Spleen (tissue), 11 donors: ENCODE measurements around the gene SLC8A1. TPM values are rescaled to one million over a fixed set of nuclear protein-coding genes. Genes with fewer than 3 reads are reported as not detected.
A peak's percentile ranks its signal among the peaks of the same experiment; 100 is the strongest.

ENCODE experiments used
- DNase-seq: peaks from one replicate; pipeline ENCODE4 v3.0.0-alpha.2; 2020
- H3K27ac ChIP-seq, 8 donors: fragments of 200-600 bp; sonication (generic) in 7 of 8; 1 replicate in 4 of 8; 2 replicates in 4 of 8; pipeline versions ENCODE4 v1.5.0 to v1.8.0; 2016 to 2021; ENCODE audit warnings: inconsistent platforms in 4 of 8, mild to moderate bottlenecking in 4 of 8, moderate library complexity in 1 of 8
- H3K27me3 ChIP-seq, 7 donors: fragments of 200-600 bp; sonication (generic) in 6 of 7; replicated peaks in 1 of 7; 1 replicate in 4 of 7; 2 replicates in 3 of 7; pipeline versions ENCODE4 v1.5.0 to v1.8.0; 2016 to 2021; ENCODE audit warnings: inconsistent platforms in 3 of 7, mild to moderate bottlenecking in 1 of 7
- H3K36me3 ChIP-seq, 6 donors: fragments of 200-600 bp; sonication (generic) in 5 of 6; 1 replicate in 4 of 6; 2 replicates in 2 of 6; pipeline versions ENCODE4 v1.5.0 to v1.8.0; 2016 to 2021; ENCODE audit warnings: inconsistent platforms in 2 of 6
- H3K4me1 ChIP-seq, 6 donors: fragments of 200-600 bp; sonication (generic) in 5 of 6; 1 replicate in 3 of 6; 2 replicates in 3 of 6; pipeline versions ENCODE4 v1.5.0 to v1.8.0; 2016 to 2021; ENCODE audit warnings: inconsistent platforms in 3 of 6
- H3K4me3 ChIP-seq, 8 donors: fragments of 200-600 bp; sonication (generic) in 7 of 8; 1 replicate in 4 of 8; 2 replicates in 4 of 8; pipeline versions ENCODE4 v1.5.0 to v1.8.0; 2016 to 2021; ENCODE audit warnings: inconsistent platforms in 4 of 8, mild to moderate bottlenecking in 4 of 8, moderate library complexity in 2 of 8
- H3K9me3 ChIP-seq, 8 donors: fragments of 200-600 bp; sonication (generic) in 7 of 8; 1 replicate in 4 of 8; 2 replicates in 4 of 8; pipeline versions ENCODE4 v1.5.0 to v1.8.0; 2016 to 2021; ENCODE audit warnings: inconsistent platforms in 4 of 8
- POLR2A ChIP-seq, 3 donors: fragments of 450-650 bp; IDR thresholded peaks; one replicate each; pipeline ENCODE4 v1.5.1; 2017; ENCODE audit warnings: antibody characterized with exemption in 3 of 3, mild to moderate bottlenecking in 1 of 3
- POLR2AphosphoS5 ChIP-seq, 3 donors: sonication (generic); formaldehyde crosslinking; IDR thresholded peaks; one replicate each; pipeline ENCODE4 v1.5.1; 2017; ENCODE audit warnings: antibody characterized with exemption in 3 of 3
- WGBS, 5 donors: extraction: QIAGEN DNeasy Blood & Tissue Kit in 3 of 5; methylation state at CpG; one replicate each; pipeline versions ENCODE4 v1.1.5 to v1.1.7; 2013 to 2018; 5-methylcytosine and 5-hydroxymethylcytosine counted together
- intact Hi-C: fragments of 100-400 bp; cut with DNase I; formaldehyde crosslinking; loops from one replicate; pipeline ENCODE4 v1.15.0; 2023; ENCODE audit warnings: low total_unique reads
- polyA plus RNA-seq, 3 donors: library from polyadenylated mRNA; stranded (reverse); fragments of 200-250 nt; gene quantifications; one replicate each; pipeline ENCODE4 v1.2.1, GENCODE V29; 2013
- total RNA-seq, 7 donors: library from RNA; depleted of rRNA in 3 of 7; stranded (reverse); fragments of >200 nt in 3 of 7; fragmentation: NEBNext Ultra II Directional in 4 of 7; extraction: Animal tissue kit (Norgen Biotek cat#: 25700) in 4 of 7; gene quantifications; one replicate each; pipeline versions ENCODE4 v1.1.0 to v1.2.1, GENCODE V29; 2016 to 2021
- TF ChIP-seq, protein P1 (sequence below), 11 experiments: fragments of 200-600 bp in 7 of 11; fragments of 450-650 bp in 4 of 11; sonication (generic) in 4 of 11; IDR thresholded peaks in 8 of 11; conservative IDR thresholded peaks in 3 of 11; 1 replicate in 7 of 11; 2 replicates in 4 of 11; pipeline versions ENCODE4 v1.4.0 to v1.8.0; 2016 to 2021; ENCODE audit warnings: antibody characterized with exemption in 11 of 11, inconsistent platforms in 4 of 11, mild to moderate bottlenecking in 1 of 11
- donor health status: healthy with polysubstance abuse.
- donor health status: DM: no; HTN: no; CAD: no; lungs with moderate emphysema.
- donor health status: DM: no; HTN: no; CAD: no.
- donor health status: Bipolar disorder and iron deficiency.
- donor health status: healthy.
- donor health status: DM: no; HTN: no; CAD: no.
- donor health status: DM: yes; HTN: yes; CAD: no.

Gene SLC8A1
- total and polyA plus RNA-seq, 10 donors, result 0.36 to 86.0 (median 58.3) TPM

DNA sequence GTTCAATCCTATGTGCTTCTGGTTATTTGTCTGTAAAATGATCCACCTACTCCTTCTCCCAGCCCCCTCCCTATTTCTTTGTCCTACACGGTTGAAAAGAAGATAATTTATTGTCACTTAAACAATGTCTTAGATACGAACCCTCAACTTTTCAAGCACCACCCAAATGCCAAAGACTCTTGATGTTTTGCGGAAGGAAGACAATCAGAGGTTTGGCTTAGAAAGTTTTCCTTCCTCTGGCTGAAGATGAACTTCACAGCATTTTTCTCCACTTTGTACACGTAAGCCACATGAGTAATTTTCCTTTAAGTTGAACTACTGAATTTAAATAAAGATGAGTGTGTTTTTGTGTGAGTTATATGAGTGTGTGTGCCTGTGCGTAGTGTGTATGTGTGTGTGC lies 25.5 kb upstream of the SLC8A1 start:
- H3K9me3 ChIP-seq, result no peaks in the 10 kb centered on the region
- no peak overlapping the region for H3K27ac ChIP-seq
- intact Hi-C loops, result no loop called here
- TF ChIP-seq POLR2AphosphoS5 (IDR thresholded peaks at IDR 0.05) (no peak), POLR2A (IDR thresholded peaks at IDR 0.05) (no peak)
- TF ChIP-seq, protein P1, sequence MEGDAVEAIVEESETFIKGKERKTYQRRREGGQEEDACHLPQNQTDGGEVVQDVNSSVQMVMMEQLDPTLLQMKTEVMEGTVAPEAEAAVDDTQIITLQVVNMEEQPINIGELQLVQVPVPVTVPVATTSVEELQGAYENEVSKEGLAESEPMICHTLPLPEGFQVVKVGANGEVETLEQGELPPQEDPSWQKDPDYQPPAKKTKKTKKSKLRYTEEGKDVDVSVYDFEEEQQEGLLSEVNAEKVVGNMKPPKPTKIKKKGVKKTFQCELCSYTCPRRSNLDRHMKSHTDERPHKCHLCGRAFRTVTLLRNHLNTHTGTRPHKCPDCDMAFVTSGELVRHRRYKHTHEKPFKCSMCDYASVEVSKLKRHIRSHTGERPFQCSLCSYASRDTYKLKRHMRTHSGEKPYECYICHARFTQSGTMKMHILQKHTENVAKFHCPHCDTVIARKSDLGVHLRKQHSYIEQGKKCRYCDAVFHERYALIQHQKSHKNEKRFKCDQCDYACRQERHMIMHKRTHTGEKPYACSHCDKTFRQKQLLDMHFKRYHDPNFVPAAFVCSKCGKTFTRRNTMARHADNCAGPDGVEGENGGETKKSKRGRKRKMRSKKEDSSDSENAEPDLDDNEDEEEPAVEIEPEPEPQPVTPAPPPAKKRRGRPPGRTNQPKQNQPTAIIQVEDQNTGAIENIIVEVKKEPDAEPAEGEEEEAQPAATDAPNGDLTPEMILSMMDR (IDR thresholded peaks at IDR 0.05 in 8 of 11, conservative IDR thresholded peaks at IDR 0.05 in 3 of 11), result no peak
- no peak overlapping the region for H3K4me3 ChIP-seq
- WGBS, 5 donors, result 66 to 79% (median 69%) methylated on average over 5 of the region's 5 CpGs
- DNase-seq, result no peak
- H3K4me1 ChIP-seq, result peaks cover 0 to 20% (median 3%) of the 10 kb centered on the region in 6 donors
- H3K27me3 ChIP-seq, result no peaks in the 10 kb centered on the region
- no peaks in the 10 kb centered on the region for H3K36me3 ChIP-seq

DNA sequence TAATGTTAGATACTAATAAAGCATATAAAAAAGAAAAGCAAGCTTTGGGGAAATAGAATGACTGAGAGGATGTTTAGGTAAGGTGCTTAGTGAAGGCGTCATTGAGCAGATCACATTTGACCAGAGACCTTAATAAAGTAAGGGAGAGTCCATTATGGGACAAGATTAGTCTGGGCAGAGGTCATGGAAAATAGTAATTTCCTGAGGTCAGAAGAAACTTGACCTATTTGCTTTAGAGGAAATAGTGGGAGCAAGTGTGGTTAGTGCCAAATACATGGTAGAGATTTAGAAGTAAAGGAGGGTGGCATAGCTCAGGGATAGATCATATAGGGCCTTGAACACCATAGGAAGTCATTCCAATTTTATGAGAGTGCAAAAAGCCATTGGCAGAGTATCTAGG lies 24.5 kb upstream of the SLC8A1 start:
- Histone ChIP-seq H3K4me3 (no peak overlapping the region), H3K27me3 (no peaks in the 10 kb centered on the region), H3K36me3 (no peaks in the 10 kb centered on the region), H3K27ac (no peak overlapping the region), H3K4me1 (peaks cover 0 to 20% (median 2%) of the 10 kb centered on the region in 6 donors), H3K9me3 (no peaks in the 10 kb centered on the region)
- WGBS, 5 donors, result 48 to 80% (median 76%) methylated on average over 1 of the region's 1 CpG
- intact Hi-C loops, result no loop called here
- TF ChIP-seq, protein P1 (IDR thresholded peaks at IDR 0.05 in 8 of 11, conservative IDR thresholded peaks at IDR 0.05 in 3 of 11), result no peak
- TF ChIP-seq POLR2AphosphoS5 (IDR thresholded peaks at IDR 0.05) (no peak), POLR2A (IDR thresholded peaks at IDR 0.05) (no peak)
- no peak for DNase-seq

DNA sequence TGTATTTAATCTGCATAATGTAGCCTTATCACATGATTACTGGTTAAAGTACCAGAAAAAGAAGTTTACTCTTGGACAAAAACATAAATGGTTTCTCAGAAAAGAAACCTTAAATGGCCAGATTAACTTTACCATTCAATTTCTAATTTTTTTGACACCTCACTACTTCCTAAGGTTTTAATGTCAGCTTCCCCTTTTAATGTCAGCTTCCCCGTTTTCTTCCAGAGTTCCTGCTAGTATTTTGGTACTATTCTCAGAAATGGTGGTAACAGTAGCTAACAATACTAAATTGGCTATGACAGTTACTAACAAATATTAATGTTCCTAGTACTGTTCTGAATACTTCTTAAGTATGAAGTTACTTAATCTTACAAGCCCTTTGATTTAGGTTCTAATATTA lies 22.4 kb upstream of the SLC8A1 start:
- 8 to 24% (median 19%) methylated on average over 1 of the region's 1 CpG for WGBS, 5 donors

DNA sequence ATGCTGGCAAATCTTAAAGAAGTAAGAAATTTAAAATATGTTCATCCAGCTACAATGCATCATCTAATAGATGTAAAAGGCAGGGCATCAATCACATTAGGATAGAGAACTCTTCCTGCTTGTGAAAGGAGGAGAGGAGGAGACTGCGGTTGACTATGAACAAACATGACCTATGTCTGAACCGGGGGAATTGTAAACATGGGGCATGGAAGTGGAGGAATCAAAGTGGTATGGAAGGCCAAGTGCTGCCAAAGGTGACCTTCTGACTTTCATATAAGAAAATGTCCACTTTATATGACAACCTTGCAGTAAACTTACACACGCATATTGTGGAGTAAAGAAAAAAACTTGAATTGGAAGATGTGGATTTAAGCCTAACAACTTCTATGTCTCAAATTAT lies 20.0 kb upstream of the SLC8A1 start:
- WGBS, 5 donors, result 55 to 79% (median 71%) methylated on average over 3 of the region's 3 CpGs
- peak overlapping the region in 5 of 8 donors; percentile 24 to 55 (median 34) for H3K27ac ChIP-seq
- no peaks in the 10 kb centered on the region for H3K36me3 ChIP-seq
- TF ChIP-seq POLR2A (IDR thresholded peaks at IDR 0.05) (no peak), POLR2AphosphoS5 (IDR thresholded peaks at IDR 0.05) (no peak)
- TF ChIP-seq, protein P1 (IDR thresholded peaks at IDR 0.05 in 8 of 11, conservative IDR thresholded peaks at IDR 0.05 in 3 of 11), result no peak
- H3K9me3 ChIP-seq, result no peaks in the 10 kb centered on the region
- no peak for DNase-seq
- intact Hi-C loops, result no loop called here
- no peaks in the 10 kb centered on the region for H3K27me3 ChIP-seq
- no peak overlapping the region for H3K4me3 ChIP-seq
- H3K4me1 ChIP-seq, result peaks cover 0 to 17% (median 0%) of the 10 kb centered on the region in 6 donors

More for the DNA sequence above, 22.4 kb upstream of the SLC8A1 start:
- DNase-seq, result no peak
- no peaks in the 10 kb centered on the region for H3K9me3 ChIP-seq
- H3K27ac ChIP-seq, result peak overlapping the region in 5 of 8 donors; percentile 21 to 50 (median 40)
- H3K4me3 ChIP-seq, result no peak overlapping the region
- intact Hi-C loops, result no loop called here
- H3K4me1 ChIP-seq, result peaks cover 0 to 26% (median 2%) of the 10 kb centered on the region in 6 donors
- no peaks in the 10 kb centered on the region for H3K36me3 ChIP-seq
- TF ChIP-seq POLR2AphosphoS5 (IDR thresholded peaks at IDR 0.05) (no peak), POLR2A (IDR thresholded peaks at IDR 0.05) (no peak)
- TF ChIP-seq, protein P1 (IDR thresholded peaks at IDR 0.05 in 8 of 11, conservative IDR thresholded peaks at IDR 0.05 in 3 of 11), result no peak
- no peaks in the 10 kb centered on the region for H3K27me3 ChIP-seq
